Prostate gland (tissue), 2 donors: ENCODE data around the gene MOGAT3.

Source experiments
- CTCF ChIP-seq, 4 experiments: fragments of 200-600 bp in 2 of 4; fragments of 450-650 bp in 2 of 4; sonication (generic) in 2 of 4; IDR thresholded peaks; 1 replicate in 3 of 4; 2 replicates in 1 of 4; pipeline ENCODE4 v1.5.1; 2016 to 2019; ENCODE audit warnings: antibody characterized with exemption in 4 of 4, mild to moderate bottlenecking in 2 of 4, moderate library complexity in 2 of 4
- POLR2A ChIP-seq: fragments of 450-650 bp; IDR thresholded peaks from one replicate; pipeline ENCODE4 v1.6.1; 2016; ENCODE audit warnings: antibody characterized with exemption, mild to moderate bottlenecking

- TF ChIP-seq POLR2A, result no peak
- TF ChIP-seq CTCF (IDR thresholded peaks at IDR 0.05), result no peak
Measured at GRCh38 chr7:101250324-101250723, 49.5 kb upstream of the MOGAT3 start.
